PFSK-1 (cell line): Measurements from ENCODE around the gene PARP1.

ENCODE experiments used
- FOXP2 ChIP-seq: optimal IDR thresholded peaks from 2 replicates; pipeline ENCODE3; 2011; ENCODE audit warnings: borderline replicate concordance, control low read depth, inconsistent platforms; ENCODE audit not compliant: insufficient read depth; ENCODE audit errors: extremely low read length, extremely low read depth
- POLR2AphosphoS5 ChIP-seq: IDR thresholded peaks from 2 replicates; pipeline ENCODE4 v1.6.1; 2012; ENCODE audit warnings: low read depth, mild to moderate bottlenecking, control low read depth, low read length, moderate library complexity
- REST ChIP-seq, 2 experiments: IDR thresholded peaks; 2 replicates each; pipeline versions ENCODE4 v1.6.1 to v1.8.0; 2011 to 2012; ENCODE audit warnings: low read depth in 2 of 2, low read length in 2 of 2, control low read depth in 1 of 2, inconsistent platforms in 1 of 2, mild to moderate bottlenecking in 1 of 2, moderate library complexity in 1 of 2; ENCODE audit not compliant: insufficient read depth in 1 of 2
- SIN3A ChIP-seq: IDR thresholded peaks from 2 replicates; pipeline ENCODE4 v1.6.1; 2012; ENCODE audit warnings: mild to moderate bottlenecking, low read length, moderate library complexity, borderline replicate concordance; ENCODE audit not compliant: insufficient read depth
- TAF1 ChIP-seq: IDR thresholded peaks from 2 replicates; pipeline ENCODE4 v1.6.1; 2012; ENCODE audit warnings: low read length, control low read depth, borderline replicate concordance; ENCODE audit not compliant: insufficient read depth

PARP1 gene

GRCh38 chr1:226401355-226402303 lies 6.3 kb downstream of the PARP1 start:
- TF ChIP-seq POLR2AphosphoS5 (no peak), FOXP2 (no peak)

GRCh38 chr1:226400519-226401354 lies 7.2 kb downstream of the PARP1 start:
- no peak for TF ChIP-seq POLR2AphosphoS5

- TF ChIP-seq SIN3A (no peak), TAF1 (no peak), REST (IDR thresholded peaks at IDR 0.05; ENCODE audit: insufficient read depth in 1 of 2, low read depth in 2 of 2, low read length in 2 of 2) (no peak)
Observed at GRCh38 chr1:226397955-226398636, 9.8 kb downstream of the PARP1 start.

GRCh38 chr1:226397011-226397926 lies 10.6 kb downstream of the PARP1 start:
- TF ChIP-seq SIN3A (no peak), REST (IDR thresholded peaks at IDR 0.05; ENCODE audit: insufficient read depth in 1 of 2, low read depth in 2 of 2, low read length in 2 of 2) (no peak), TAF1 (no peak)

- TF ChIP-seq POLR2AphosphoS5 (no peak), FOXP2 (no peak), TAF1 (no peak)
Observed at GRCh38 chr1:226395753-226396152, 12.1 kb downstream of the PARP1 start.

- no peak for TF ChIP-seq POLR2AphosphoS5
Observed at GRCh38 chr1:226394462-226394861, 13.4 kb downstream of the PARP1 start.

GRCh38 chr1:226390681-226391080 lies 17.2 kb downstream of the PARP1 start:
- TF ChIP-seq FOXP2 = no peak

- TF ChIP-seq REST (IDR thresholded peaks at IDR 0.05; ENCODE audit: insufficient read depth in 1 of 2, low read depth in 2 of 2, low read length in 2 of 2) (no peak), POLR2AphosphoS5 (no peak), SIN3A (no peak), FOXP2 (no peak)
Observed at GRCh38 chr1:226388131-226388530, 19.8 kb downstream of the PARP1 start.
